GM12878 (cell line): ENCODE results near the gene DAPK3. TPM values are rescaled to one million over a fixed set of nuclear protein-coding genes. Genes with fewer than 3 reads are reported as not detected.

Experiments used
- ATAC-seq: fragments of 200-7000 bp; cut with Tn5 transposase; 3 replicates; pipeline ENCODE4 v1.9.1; 2020; ENCODE audit warnings: mild to moderate bottlenecking, moderate library complexity
- BruUV-seq: library from RNA; stranded (reverse); fragments of 400-500 nt; replicated peaks from 2 replicates; lab custom pipeline; 2021; lab: Mats Ljungman, UMichigan
- CTCF ChIA-PET: fragments of 300-600 bp; sonication (Branson Sonifier 250); formaldehyde crosslinking; extraction: SDS; loops from one replicate; lab custom pipeline; 2021; ENCODE audit warnings: inconsistent platforms; lab: Yijun Ruan, JAX
- POLR2A ChIA-PET: fragments of 350-600 bp; formaldehyde crosslinking; extraction: SDS; loops from one replicate; lab custom pipeline; 2021; ENCODE audit warnings: inconsistent platforms; lab: Charles Lee
- RAD21 ChIA-PET: fragments of 300-600 bp; sonication (Branson Sonifier 250); formaldehyde crosslinking; loops from one replicate; lab custom pipeline; 2023; ENCODE audit warnings: antibody characterized with exemption; ENCODE audit not compliant: unreplicated experiment; lab: Charles Lee
- SMC1A ChIA-PET: fragments of 300-600 bp; sonication (Branson Sonifier 250); formaldehyde crosslinking; loops from one replicate; lab custom pipeline; 2023; ENCODE audit not compliant: unreplicated experiment, uncharacterized antibody; lab: Charles Lee
- DNase-seq: peaks from one replicate; pipeline ENCODE4 v3.0.0-alpha.2; 2011; ENCODE audit warnings: low read depth, low spot score
- FAIRE-seq: peaks from 3 replicates; lab custom pipeline; 2011; peaks lifted over from hg19 to GRCh38; lab: Jason Lieb, UNC
- H2AFZ ChIP-seq: 2 replicates; pipeline ENCODE4 v1.6.0; 2011; ENCODE audit warnings: low read depth, low read length, control low read depth; ENCODE audit not compliant: control insufficient read depth
- H3K27ac ChIP-seq: 2 replicates; pipeline ENCODE4 v1.5.1; 2011; ENCODE audit warnings: control low read depth; ENCODE audit not compliant: control insufficient read depth, insufficient read depth
- H3K27me3 ChIP-seq, 2 experiments: replicated peaks in 1 of 2; 2 replicates each; pipeline versions ENCODE4 v1.6.0 to v1.6.1; 2011; ENCODE audit warnings: low read length in 1 of 2; ENCODE audit not compliant: control insufficient read depth in 2 of 2, insufficient read depth in 2 of 2
- H3K36me3 ChIP-seq, 2 experiments: 2 replicates each; pipeline ENCODE4 v1.5.1; 2011; ENCODE audit warnings: low read length in 1 of 2; ENCODE audit not compliant: control insufficient read depth in 2 of 2, insufficient read depth in 2 of 2
- H3K4me1 ChIP-seq: 2 replicates; pipeline ENCODE4 v1.6.1; 2011; ENCODE audit warnings: mild to moderate bottlenecking, low read length, moderate library complexity, mixed read lengths; ENCODE audit not compliant: control insufficient read depth, insufficient read depth
- H3K4me2 ChIP-seq: 2 replicates; pipeline ENCODE4 v1.6.0; 2011; ENCODE audit warnings: control low read depth; ENCODE audit not compliant: control insufficient read depth, insufficient read depth
- H3K4me3 ChIP-seq: fragments of 200-600 bp; sonication (generic); 2 replicates; pipeline ENCODE4 v1.5.1; 2016
- H3K79me2 ChIP-seq: 2 replicates; pipeline ENCODE4 v1.6.0; 2011; ENCODE audit warnings: low read length; ENCODE audit not compliant: control insufficient read depth, insufficient read depth
- H3K9ac ChIP-seq: 2 replicates; pipeline ENCODE4 v1.8.0; 2011; ENCODE audit warnings: low read length, control low read depth, mixed read lengths; ENCODE audit not compliant: control insufficient read depth, insufficient read depth
- H3K9me3 ChIP-seq: replicated peaks from 3 replicates; pipeline ENCODE4 v1.5.1; 2011; ENCODE audit warnings: mild to moderate bottlenecking, low read length; ENCODE audit not compliant: control insufficient read depth, insufficient read depth
- H4K20me1 ChIP-seq: 2 replicates; pipeline ENCODE4 v1.6.0; 2011; ENCODE audit not compliant: control insufficient read depth, insufficient read depth
- ATF3 ChIP-seq: IDR thresholded peaks from 2 replicates; pipeline ENCODE4 v1.6.1; 2011; ENCODE audit warnings: low read depth, mild to moderate bottlenecking, low read length, moderate library complexity, borderline replicate concordance; ENCODE audit errors: extremely low read depth
- CBFB ChIP-seq: IDR thresholded peaks from 2 replicates; pipeline ENCODE4 v1.6.1; 2016; ENCODE audit warnings: antibody characterized with exemption, low read depth
- CHD2 ChIP-seq: IDR thresholded peaks from 2 replicates; pipeline ENCODE4 v1.6.1; 2011; ENCODE audit warnings: low read depth, low read length, improper control_type of control experiment, borderline replicate concordance
- CHD4 ChIP-seq: fragments of 200-600 bp; sonication (generic); IDR thresholded peaks from 2 replicates; pipeline ENCODE4 v1.6.1; 2016; ENCODE audit warnings: mild to moderate bottlenecking
- CTCF ChIP-seq, 3 experiments: IDR thresholded peaks in 2 of 3; conservative IDR thresholded peaks in 1 of 3; 2 replicates each; pipeline ENCODE4 v1.5.1; 2011; ENCODE audit warnings: low read depth in 3 of 3, low read length in 3 of 3, mild to moderate bottlenecking in 3 of 3, control low read depth in 2 of 3, moderate library complexity in 2 of 3, inconsistent platforms in 1 of 3, mixed read lengths in 1 of 3; ENCODE audit not compliant: control insufficient read depth in 2 of 3, insufficient read depth in 1 of 3; ENCODE audit errors: extremely low read depth in 1 of 3
- DPF2 ChIP-seq: fragments of 450-650 bp; IDR thresholded peaks from 2 replicates; pipeline ENCODE4 v1.6.1; 2017; ENCODE audit warnings: mild to moderate bottlenecking
- FOXK2 ChIP-seq: fragments of 450-650 bp; IDR thresholded peaks from 2 replicates; pipeline ENCODE4 v1.6.1; 2017; ENCODE audit warnings: mild to moderate bottlenecking, moderate library complexity
- MYC ChIP-seq: IDR thresholded peaks from 2 replicates; pipeline ENCODE4 v1.6.1; 2011; ENCODE audit warnings: mild to moderate bottlenecking, low read length, moderate library complexity, inconsistent platforms; ENCODE audit not compliant: insufficient read depth, insufficient replicate concordance, insufficient read length, severe bottlenecking
- NFYA ChIP-seq: IDR thresholded peaks from 2 replicates; pipeline ENCODE4 v1.6.1; 2011; ENCODE audit warnings: low read depth, mild to moderate bottlenecking, low read length, improper control_type of control experiment, borderline replicate concordance
- RCOR1 ChIP-seq: conservative IDR thresholded peaks from 2 replicates; pipeline ENCODE4 v1.6.1; 2012; ENCODE audit warnings: low read depth, low read length, improper control_type of control experiment
- SKIL ChIP-seq: fragments of 450-650 bp; IDR thresholded peaks from 2 replicates; pipeline ENCODE4 v1.6.1; 2017; ENCODE audit warnings: mild to moderate bottlenecking, low read depth, inconsistent platforms; ENCODE audit not compliant: poor library complexity, severe bottlenecking
- WRNIP1 ChIP-seq: IDR thresholded peaks from 2 replicates; pipeline ENCODE4 v1.6.1; 2011; ENCODE audit warnings: low read depth, low read length, improper control_type of control experiment, borderline replicate concordance
- ZNF687 ChIP-seq: fragments of 450-650 bp; IDR thresholded peaks from 2 replicates; pipeline ENCODE4 v1.6.1; 2017; ENCODE audit warnings: mild to moderate bottlenecking, moderate library complexity
- WGBS: methylation state at CpG from one replicate; pipeline ENCODE4 v1.1.6; 2016; ENCODE audit warnings: low lambda C conversion rate; ENCODE audit not compliant: insufficient replicate concordance, insufficient coverage; ENCODE audit errors: missing lambda C conversion rate; 5-methylcytosine and 5-hydroxymethylcytosine counted together
- in situ Hi-C: fragments of 300-500 bp; cut with MboI; formaldehyde crosslinking; loops from 9 replicates; pipeline ENCODE4 v1.14.3; 2018; ENCODE audit warnings: mixed read lengths
- intact Hi-C: fragments of 100-400 bp; cut with micrococcal nuclease; formaldehyde crosslinking; loops from one replicate; pipeline ENCODE4 v1.14.2; 2022; ENCODE audit not compliant: unreplicated experiment
- polyA plus RNA-seq, 11 experiments: library from polyadenylated mRNA; depleted of rRNA in 4 of 11; unstranded in 6 of 11; stranded (reverse) in 5 of 11; fragments of >200 nt; fragmentation: Nextera tagmentation in 4 of 11; fragmentation: Illumina TruSeq in 1 of 11; extraction: Ambion mirVana in 4 of 11; extraction: Trizol in 1 of 11; gene quantifications; 1 replicate in 1 of 11; 2 replicates in 10 of 11; pipeline versions ENCODE4 v1.2.1 to v1.2.3, GENCODE V29; 2011 to 2016; ENCODE audit warnings: inconsistent platforms in 2 of 11, missing spikeins in 2 of 11, low read depth in 1 of 11
- total RNA-seq, 4 experiments: library from RNA; depleted of rRNA in 3 of 4; stranded (reverse); fragments of >200 nt in 3 of 4; fragmentation: Illumina TruSeq in 1 of 4; extraction: Trizol in 1 of 4; gene quantifications; 2 replicates each; pipeline versions ENCODE4 v1.2.1 to v1.2.3, GENCODE V29; 2013 to 2021

DAPK3 gene
- total and polyA plus RNA-seq, 10 of the 15 experiments (the other 5 are each of a cell fraction or from before 2014, with no cell fraction given) = 0.13 to 46.4 (median 24.8) TPM

- TF ChIP-seq ZNF687 (no peak), FOXK2 (no peak), WRNIP1 (no peak), DPF2 (no peak), CBFB (no peak), MYC (no peak), NFYA (no peak)
These were observed 54.9 kb downstream of the DAPK3 start (continued) for GRCh38 chr19:3916033-3916432.

- ATAC-seq (no peak), FAIRE-seq (no peak), DNase-seq (no peak)
- intact Hi-C loops = no loop called here
- no peak overlapping the region for H3K4me3 ChIP-seq
- ChIA-PET CTCF (no interaction called here), RAD21 (no interaction called here), POLR2A (no interaction called here), SMC1A (no interaction called here)
- in situ Hi-C loops = no loop called here
- TF ChIP-seq CHD4 (no peak), CHD2 (no peak), ATF3 (no peak), WRNIP1 (no peak), RCOR1 (no peak), SKIL (no peak), CTCF (IDR thresholded peaks at IDR 0.05 in 2 of 3, conservative IDR thresholded peaks at IDR 0.05 in 1 of 3; ENCODE audit: control insufficient read depth in 2 of 3, extremely low read depth in 1 of 3, insufficient read depth in 1 of 3, low read depth in 3 of 3, low read length in 3 of 3) (no peak)
- no peaks in the 10 kb centered on the region for H4K20me1 ChIP-seq
- H3K4me1 ChIP-seq = no peaks in the 10 kb centered on the region
- BruUV-seq = no TSS peak
- H3K79me2 ChIP-seq = no peaks in the 10 kb centered on the region
- H3K27ac ChIP-seq = no peak overlapping the region
- H3K27me3 ChIP-seq = no peaks in the 10 kb centered on the region
- 71% methylated on average over 5 of the region's 9 CpGs for WGBS
- no peaks in the 10 kb centered on the region for H3K36me3 ChIP-seq
- no peak overlapping the region for H2AFZ ChIP-seq
- H3K9ac ChIP-seq = no peak overlapping the region
- H3K9me3 ChIP-seq = no peaks in the 10 kb centered on the region; the same call in 2 of the 3 replicates
- H3K4me2 ChIP-seq = no peak overlapping the region
These were observed 56.7 kb downstream of the DAPK3 start for GRCh38 chr19:3914199-3914598.
